Tibial nerve (tissue), 4 donors: ENCODE measurements around the gene TGFBI.

Experiments used
- EP300 ChIP-seq, 2 donors: sonication (generic); formaldehyde crosslinking; IDR thresholded peaks; one replicate each; pipeline ENCODE4 v1.6.1; 2017; ENCODE audit warnings: antibody characterized with exemption in 2 of 2, mild to moderate bottlenecking in 1 of 2
- POLR2A ChIP-seq, 2 donors: fragments of 450-650 bp; IDR thresholded peaks; one replicate each; pipeline ENCODE4 v1.6.1; 2017; ENCODE audit warnings: antibody characterized with exemption in 2 of 2, mild to moderate bottlenecking in 2 of 2, moderate library complexity in 2 of 2
- TF ChIP-seq, protein P1 (sequence below), 5 experiments: fragments of 200-600 bp in 3 of 5; fragments of 450-650 bp in 2 of 5; sonication (generic) in 3 of 5; IDR thresholded peaks; one replicate each; pipeline ENCODE4 v1.5.1; 2016 to 2019; ENCODE audit warnings: antibody characterized with exemption in 5 of 5, mild to moderate bottlenecking in 3 of 5, moderate library complexity in 2 of 5

DNA sequence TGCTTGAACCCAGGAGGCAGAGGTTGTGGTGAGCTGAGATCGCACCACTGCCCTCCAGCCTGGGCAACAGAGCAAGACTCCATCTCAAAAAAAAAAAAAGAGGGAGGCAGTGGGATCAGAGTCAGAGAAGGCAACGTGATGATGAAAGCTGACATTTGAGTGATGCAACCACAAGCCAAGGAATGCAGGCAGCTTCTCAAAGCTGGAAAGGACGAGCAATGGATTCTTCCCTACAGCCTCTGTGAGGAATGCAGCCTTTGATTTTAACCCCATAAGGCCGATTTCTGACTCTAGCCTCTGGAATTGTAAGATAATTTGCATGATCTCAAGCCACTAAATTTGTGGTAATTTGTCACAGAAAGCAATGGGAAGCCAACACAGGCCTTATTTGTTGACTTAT is 9.8 kb downstream of the TGFBI start:
- TF ChIP-seq, protein P1, sequence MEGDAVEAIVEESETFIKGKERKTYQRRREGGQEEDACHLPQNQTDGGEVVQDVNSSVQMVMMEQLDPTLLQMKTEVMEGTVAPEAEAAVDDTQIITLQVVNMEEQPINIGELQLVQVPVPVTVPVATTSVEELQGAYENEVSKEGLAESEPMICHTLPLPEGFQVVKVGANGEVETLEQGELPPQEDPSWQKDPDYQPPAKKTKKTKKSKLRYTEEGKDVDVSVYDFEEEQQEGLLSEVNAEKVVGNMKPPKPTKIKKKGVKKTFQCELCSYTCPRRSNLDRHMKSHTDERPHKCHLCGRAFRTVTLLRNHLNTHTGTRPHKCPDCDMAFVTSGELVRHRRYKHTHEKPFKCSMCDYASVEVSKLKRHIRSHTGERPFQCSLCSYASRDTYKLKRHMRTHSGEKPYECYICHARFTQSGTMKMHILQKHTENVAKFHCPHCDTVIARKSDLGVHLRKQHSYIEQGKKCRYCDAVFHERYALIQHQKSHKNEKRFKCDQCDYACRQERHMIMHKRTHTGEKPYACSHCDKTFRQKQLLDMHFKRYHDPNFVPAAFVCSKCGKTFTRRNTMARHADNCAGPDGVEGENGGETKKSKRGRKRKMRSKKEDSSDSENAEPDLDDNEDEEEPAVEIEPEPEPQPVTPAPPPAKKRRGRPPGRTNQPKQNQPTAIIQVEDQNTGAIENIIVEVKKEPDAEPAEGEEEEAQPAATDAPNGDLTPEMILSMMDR (IDR thresholded peaks at IDR 0.05) = no peak
- no peak for TF ChIP-seq POLR2A (IDR thresholded peaks at IDR 0.05)
- TF ChIP-seq EP300 (IDR thresholded peaks at IDR 0.05) = no peak
